KBM-7 (cell line): Measurements from ENCODE around the gene BARX1.
"Not testable (repeated sequence)": the region's sequence is repeated elsewhere in the genome, so short reads cannot be mapped to it uniquely, and the experiment has no call there.

ENCODE experiments used
- DNase-seq: peaks from one replicate; pipeline ENCODE4 v3.0.0-alpha.2; 2015
- in situ Hi-C: fragments of 300-500 bp; cut with MboI; formaldehyde crosslinking; loops from 2 replicates; pipeline ENCODE4 v1.14.3; 2020; ENCODE audit warnings: low sequenced_read_pairs, low pct_unique_long_range_greater_than_20kb, mixed read lengths

The BARX1 gene

GRCh38 chr9:93968451-93969327 lies 13.5 kb upstream of the BARX1 start:
- no peak for DNase-seq
- in situ Hi-C loops = loop anchor here (10.0 kb wide), 1 partner anchor 284 kb away; no protein-coding TSS in a partner anchor

- in situ Hi-C loops = loop anchor here (10.0 kb wide), 1 partner anchor 282 kb away; no protein-coding TSS in a partner anchor
These were observed 12.1 kb upstream of the BARX1 start for GRCh38 chr9:93967020-93967803.

GRCh38 chr9:93965830-93966577 lies 10.8 kb upstream of the BARX1 start:
- in situ Hi-C loops = loop anchor here (10.0 kb wide), 1 partner anchor 281 kb away; no protein-coding TSS in a partner anchor

More at GRCh38 chr9:93967020-93967803, 12.1 kb upstream of the BARX1 start:
- DNase-seq = no peak

GRCh38 chr9:93964685-93965084 lies 9.5 kb upstream of the BARX1 start:
- in situ Hi-C loops = loop anchor here (10.0 kb wide), 1 partner anchor 280 kb away; no protein-coding TSS in a partner anchor
- DNase-seq = no peak

More at GRCh38 chr9:93965830-93966577, 10.8 kb upstream of the BARX1 start:
- no peak for DNase-seq

- DNase-seq = no peak
- in situ Hi-C loops = loop anchor here (10.0 kb wide), 1 partner anchor 279 kb away; no protein-coding TSS in a partner anchor
These were observed 8.8 kb upstream of the BARX1 start for GRCh38 chr9:93963969-93964368.

GRCh38 chr9:93963489-93963888 lies 8.3 kb upstream of the BARX1 start:
- in situ Hi-C loops = loop anchor here (10.0 kb wide), 1 partner anchor 279 kb away; no protein-coding TSS in a partner anchor
- not testable (repeated sequence) for DNase-seq

- peak; percentile 88 for DNase-seq
- in situ Hi-C loops = loop anchor here (10.0 kb wide), 1 partner anchor 278 kb away; no protein-coding TSS in a partner anchor
These were observed 7.6 kb upstream of the BARX1 start for GRCh38 chr9:93962561-93963440.

GRCh38 chr9:93962017-93962416 lies 6.9 kb upstream of the BARX1 start:
- in situ Hi-C loops = loop anchor here (10.0 kb wide), 1 partner anchor 277 kb away; no protein-coding TSS in a partner anchor
- DNase-seq = no peak

- in situ Hi-C loops = loop anchor here (10.0 kb wide), 1 partner anchor 276 kb away; no protein-coding TSS in a partner anchor
- no peak for DNase-seq
These were observed 6.1 kb upstream of the BARX1 start for GRCh38 chr9:93960971-93961841.

- in situ Hi-C loops = loop anchor here (10.0 kb wide), 1 partner anchor 276 kb away; no protein-coding TSS in a partner anchor
These were observed 5.2 kb upstream of the BARX1 start for GRCh38 chr9:93960221-93960970.

GRCh38 chr9:93959739-93960154 lies 4.6 kb upstream of the BARX1 start:
- no peak for DNase-seq
- in situ Hi-C loops = loop anchor here (10.0 kb wide), 1 partner anchor 275 kb away; no protein-coding TSS in a partner anchor

More at GRCh38 chr9:93960221-93960970, 5.2 kb upstream of the BARX1 start:
- no peak for DNase-seq

GRCh38 chr9:93958819-93959682 lies 3.9 kb upstream of the BARX1 start:
- in situ Hi-C loops = no loop called here
- DNase-seq = peak; percentile 65

GRCh38 chr9:93958121-93958818 lies 3.1 kb upstream of the BARX1 start:
- in situ Hi-C loops = no loop called here

GRCh38 chr9:93955981-93956784 lies 1.0 kb upstream of the BARX1 start:
- no peak for DNase-seq
- in situ Hi-C loops = no loop called here

More at GRCh38 chr9:93958121-93958818, 3.1 kb upstream of the BARX1 start:
- no peak for DNase-seq
